ENCODE data around the gene TTC31.
"Not testable (repeated sequence)": the region's sequence is repeated elsewhere in the genome, so short reads cannot be mapped to it uniquely, and the experiment has no call there.

Gene TTC31

GRCh38 chr2:74482801-74483674 lies at the start of gene TTC31, which contains the start of gene CCDC142:
TTC31 (plus strand) TSS chr2:74483081; CDS start chr2:74483096, 15 bp downstream.
CCDC142 (minus strand) TSS chr2:74482998; CDS start chr2:74482837, 161 bp downstream.
- peak; percentile 85 to 93 (median 93) for DNase-seq (ENCODE audit: low read depth in 3 of 3)

GRCh38 chr2:74436111-74436805 lies 46.6 kb upstream of the TTC31 start:
- no peak for DNase-seq (ENCODE audit: low read depth in 3 of 3)

DNA sequence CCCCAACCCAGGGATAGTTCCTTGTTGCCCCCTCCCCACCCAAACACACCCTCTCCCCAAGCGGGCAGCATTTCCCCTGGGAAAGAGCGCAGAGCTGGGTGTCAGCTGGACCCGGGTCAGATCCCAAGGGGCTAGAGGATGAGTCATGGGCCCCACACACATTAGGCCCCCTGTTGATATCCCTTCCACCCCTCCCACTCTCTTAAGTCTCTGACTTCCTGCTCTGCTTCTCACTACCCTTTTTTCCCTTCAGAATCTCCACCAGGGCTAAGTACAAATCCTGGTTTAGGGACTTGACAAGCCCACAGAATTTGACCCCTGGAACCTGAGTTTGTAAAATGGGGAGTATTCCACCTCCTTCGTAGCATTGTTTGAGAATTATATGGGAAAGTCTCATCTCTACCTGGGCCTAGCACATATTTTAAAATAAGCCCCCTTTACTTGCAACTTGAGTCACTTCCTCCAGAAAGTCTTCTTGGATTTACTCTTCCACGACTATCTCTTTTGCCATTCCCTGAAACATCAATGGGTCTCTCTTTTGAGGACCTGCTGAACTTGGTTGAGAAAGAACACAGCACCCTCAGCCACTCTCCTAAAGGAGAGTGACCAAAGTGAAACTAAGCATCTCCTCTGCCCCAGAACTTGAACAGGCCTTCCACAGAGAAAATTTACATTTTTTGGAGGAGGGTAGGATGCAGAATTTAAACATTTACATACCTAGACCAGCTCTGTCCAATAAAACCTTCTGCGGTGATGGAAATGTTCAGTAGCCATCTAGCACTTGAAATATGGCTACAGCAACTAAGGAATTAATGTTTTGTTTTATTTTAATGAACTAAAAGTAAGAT lies 45.8 kb upstream of the TTC31 start:
- no peak for DNase-seq (ENCODE audit: low read depth in 3 of 3)

- DNase-seq (ENCODE audit: low read depth in 3 of 3) = no peak
These were observed 44.6 kb upstream of the TTC31 start for GRCh38 chr2:74438248-74438647.

DNA sequence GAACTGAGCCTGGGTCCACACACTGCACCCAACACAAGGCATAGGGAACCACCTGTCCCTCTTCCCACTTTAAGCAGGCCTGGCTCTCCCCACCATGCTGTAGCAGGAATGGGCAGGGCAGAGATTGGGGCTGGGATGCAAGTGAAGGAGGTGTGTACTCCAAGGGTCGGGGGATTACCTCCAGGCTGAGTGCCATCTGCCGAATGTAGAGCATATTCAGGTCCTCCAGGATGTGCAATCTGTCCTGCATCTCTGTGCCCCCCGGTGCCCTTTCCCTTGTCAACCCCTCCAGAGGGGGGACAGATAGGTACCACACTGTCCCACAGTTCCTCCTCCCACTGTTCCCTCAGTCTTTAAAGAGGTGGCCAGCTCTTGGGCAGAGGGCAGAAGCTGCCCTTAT lies 43.5 kb upstream of the TTC31 start:
- DNase-seq (ENCODE audit: low read depth in 3 of 3) = no peak

DNA sequence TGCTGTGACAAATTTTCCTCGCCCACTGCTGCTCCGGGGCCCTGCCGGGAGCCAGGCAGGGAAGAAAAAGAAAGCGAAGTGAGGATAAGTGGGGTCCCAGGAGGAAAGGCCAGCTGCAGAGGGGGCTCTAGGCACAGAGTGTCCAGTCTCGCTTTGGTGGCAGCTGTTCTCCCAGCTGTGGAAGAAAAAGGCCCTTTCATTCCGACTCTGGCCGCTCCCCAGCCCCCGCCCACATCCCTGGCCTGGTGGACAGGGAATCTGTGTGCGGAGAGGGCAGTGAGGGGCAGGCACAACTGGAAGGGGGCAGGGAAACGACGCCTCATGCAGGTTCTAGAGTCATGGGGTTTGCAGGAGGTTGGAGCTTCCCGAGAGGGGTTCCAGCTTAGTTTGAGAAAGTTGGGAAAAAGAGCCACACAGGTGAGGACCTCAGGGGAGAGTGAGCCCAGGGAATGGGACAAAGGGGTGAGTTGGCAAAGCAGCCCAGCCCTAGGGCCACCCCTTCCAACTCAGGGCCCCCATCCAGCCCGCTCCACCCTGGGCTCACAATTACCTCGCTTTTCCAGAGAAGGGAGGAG lies 43.0 kb upstream of the TTC31 start:
- no peak for DNase-seq (ENCODE audit: low read depth in 3 of 3)

GRCh38 chr2:74440378-74441169 lies 42.3 kb upstream of the TTC31 start:
- peak in 1 of 3 experiments; percentile 66 for DNase-seq (ENCODE audit: low read depth in 3 of 3)

DNA sequence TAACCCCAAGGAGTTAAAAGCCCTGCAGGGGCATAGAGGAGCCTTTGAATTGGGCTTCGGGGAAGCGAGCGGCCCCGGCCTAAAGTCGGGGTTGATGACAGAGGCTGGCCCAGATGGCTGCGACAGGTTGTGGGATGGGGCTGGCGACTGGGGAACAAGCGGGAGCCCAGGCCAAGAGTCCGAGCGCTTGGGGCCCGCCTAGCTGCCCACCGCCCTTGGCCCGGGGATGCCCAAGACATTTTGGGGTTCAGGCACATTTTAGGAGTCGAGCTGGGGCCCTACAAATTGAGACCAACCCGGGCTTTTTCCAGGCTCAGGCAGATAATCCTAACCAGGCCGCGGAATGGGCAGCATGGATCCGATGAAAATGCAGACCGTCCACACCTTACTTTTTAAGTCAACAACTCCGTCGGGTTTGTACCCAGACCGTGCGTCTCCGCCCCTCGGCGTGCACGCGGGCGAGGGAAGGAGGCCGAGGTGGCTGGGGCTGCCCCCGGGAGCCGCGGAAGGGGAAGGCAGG lies 41.7 kb upstream of the TTC31 start:
- DNase-seq (ENCODE audit: low read depth in 3 of 3) = no peak

DNA sequence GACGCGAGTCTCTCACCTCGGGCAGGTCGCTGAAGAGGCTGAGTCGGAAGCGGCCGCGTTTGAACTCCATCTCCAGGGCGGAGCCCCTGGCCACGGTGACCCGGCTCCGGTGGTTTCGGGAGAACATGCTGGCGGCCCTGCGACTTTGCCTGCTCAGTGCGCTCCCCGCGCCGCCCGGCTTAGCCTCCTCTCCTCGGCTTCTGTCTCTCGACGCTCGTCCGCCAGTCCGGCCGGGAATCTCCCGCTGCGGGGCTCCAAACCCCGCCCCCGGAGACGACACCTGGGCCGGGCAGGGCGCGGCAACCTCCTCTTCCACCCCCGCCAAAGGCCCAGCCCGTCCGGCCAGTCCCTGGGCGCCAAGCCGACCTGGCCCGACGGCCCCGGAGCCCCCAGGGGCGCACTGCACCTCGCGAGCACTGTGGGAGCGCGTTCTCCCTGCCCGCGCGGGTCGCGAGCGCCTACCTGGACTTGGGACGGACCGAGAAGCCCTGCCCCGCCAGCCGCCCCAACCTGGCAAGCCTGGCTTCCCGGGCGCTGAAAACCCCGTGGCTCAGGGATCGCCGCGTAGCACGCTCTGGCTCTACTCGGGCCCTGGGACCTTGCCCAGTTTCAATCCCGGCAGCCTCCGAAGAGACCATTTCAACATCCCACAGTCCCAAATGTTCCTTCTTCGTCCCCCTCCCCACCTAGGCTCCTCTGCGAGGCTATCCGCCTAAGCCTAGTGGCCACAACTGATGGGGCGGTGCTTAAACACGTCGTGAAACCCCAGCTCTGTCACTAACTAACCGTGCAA lies 41.0 kb upstream of the TTC31 start, which contains the start of gene RTKN:
Gene RTKN, minus strand, starts transcription at position 248 of the 793 bp plus-strand sequence. Its CDS starts 121 bp downstream, at position 127.
- no peak for DNase-seq (ENCODE audit: low read depth in 3 of 3)

- not testable (repeated sequence) for DNase-seq (ENCODE audit: low read depth in 3 of 3)
These were observed 40.2 kb upstream of the TTC31 start for GRCh38 chr2:74442483-74443297.

DNA sequence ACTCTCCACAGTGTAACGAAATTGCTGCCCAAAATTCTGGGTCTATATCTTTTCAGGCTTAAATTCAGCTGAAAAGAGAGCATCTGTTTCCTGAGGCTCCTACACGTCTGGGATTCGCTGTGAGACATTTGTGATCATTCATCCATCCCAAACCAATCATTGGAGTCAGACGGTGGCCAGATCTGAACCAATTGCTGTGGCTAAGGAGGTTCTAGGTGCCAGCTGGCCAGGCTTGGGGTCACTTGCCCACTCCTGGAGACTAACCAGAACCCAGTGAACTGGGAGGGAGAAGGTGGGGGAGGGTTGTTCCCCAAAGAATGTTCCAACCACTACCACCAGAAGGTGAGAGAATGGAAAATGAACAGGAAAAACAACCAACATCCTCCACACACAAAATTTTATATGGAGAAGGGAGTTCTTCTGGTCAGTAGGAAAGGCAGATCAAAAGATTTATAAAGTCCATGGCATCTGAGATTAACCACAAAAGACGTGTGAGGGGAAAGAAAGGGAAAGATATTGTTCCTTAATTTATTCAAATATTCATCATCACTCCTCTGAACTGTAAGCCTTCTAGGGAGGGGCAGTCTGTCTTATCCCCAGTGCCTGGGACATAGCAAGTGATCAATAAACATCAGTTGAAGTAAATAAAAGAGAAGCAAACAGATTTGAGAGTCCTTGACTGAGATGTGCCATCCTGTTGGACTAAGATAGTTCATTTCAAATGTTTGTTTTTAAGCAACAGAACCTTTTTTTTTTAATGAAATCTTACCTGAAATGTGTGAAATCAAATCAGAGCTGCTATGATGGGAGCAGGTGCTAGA lies 38.2 kb upstream of the TTC31 start:
- DNase-seq (ENCODE audit: low read depth in 3 of 3) = no peak

GRCh38 chr2:74447230-74447999 lies 35.5 kb upstream of the TTC31 start:
- no peak for DNase-seq (ENCODE audit: low read depth in 3 of 3)

DNA sequence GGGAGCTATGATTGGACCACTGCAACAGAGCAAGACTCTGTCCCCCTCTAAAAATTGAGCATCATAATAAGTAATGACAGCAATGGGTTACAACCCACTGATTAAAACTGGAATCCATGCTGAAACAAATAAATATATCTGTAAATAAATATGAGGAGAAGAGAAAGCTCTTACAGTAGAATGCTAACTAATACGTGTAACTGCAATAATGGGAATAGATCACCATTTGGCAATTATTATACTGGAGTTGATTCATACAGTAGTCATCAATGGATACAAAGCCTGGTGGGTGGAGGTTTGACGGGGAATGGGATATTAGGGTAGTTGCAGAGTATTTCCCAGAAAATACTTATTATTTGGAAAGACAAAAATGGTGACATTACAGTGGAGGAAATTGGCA lies 34.1 kb upstream of the TTC31 start:
- no peak for DNase-seq (ENCODE audit: low read depth in 3 of 3)

DNA sequence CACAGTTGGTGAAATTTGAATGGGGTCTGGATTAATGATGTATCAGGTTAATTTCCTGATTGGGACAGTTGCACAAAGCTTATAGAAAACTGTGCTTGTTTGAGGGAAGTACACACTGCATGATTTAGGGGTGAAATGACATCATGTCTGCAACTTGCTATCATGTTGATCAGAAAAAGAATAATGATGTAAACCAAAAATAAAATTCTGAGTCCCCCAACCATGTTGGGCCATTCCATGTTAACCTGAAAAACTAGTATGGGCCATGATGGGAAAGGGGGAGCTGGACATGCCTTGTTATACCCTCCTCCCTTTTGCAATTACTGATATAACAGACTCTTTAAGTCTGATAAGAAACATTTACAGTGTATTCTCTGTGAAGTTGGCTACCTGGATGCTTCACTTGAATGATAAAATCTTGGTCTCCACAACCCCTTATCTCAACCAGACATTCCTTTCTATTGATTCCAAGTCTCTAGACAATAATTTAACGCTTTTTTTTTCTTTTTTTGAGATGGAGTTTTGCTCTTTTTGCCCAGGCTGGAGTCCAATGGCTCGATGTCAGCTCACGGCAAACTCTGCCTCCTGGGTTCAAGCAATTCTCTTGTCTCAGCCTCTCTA lies 32.2 kb upstream of the TTC31 start:
- no peak for DNase-seq (ENCODE audit: low read depth in 3 of 3)

- peak; percentile 94 to 98 (median 96) for DNase-seq (ENCODE audit: low read depth in 3 of 3)
These were observed 28.0 kb upstream of the TTC31 start, which contains the start of gene INO80B for GRCh38 chr2:74454654-74455511. INO80B (plus strand) TSS chr2:74455087; CDS start chr2:74455117, 30 bp downstream.

Data from stimulated activated CD4-positive, alpha-beta T cell treated with anti-CD3 and anti-CD28 coated beads, TNF-alpha, amount 100 ng/mL, for 24 hours (primary cell).